Measurements from ENCODE around the gene SLC39A11.

Gene SLC39A11

GRCh38 chr17:72945473-72945872, 147.0 kb downstream of the SLC39A11 start:
- DNase-seq (ENCODE audit: extremely low read depth, insufficient read length) = no peak
- TF ChIP-seq, protein P1, sequence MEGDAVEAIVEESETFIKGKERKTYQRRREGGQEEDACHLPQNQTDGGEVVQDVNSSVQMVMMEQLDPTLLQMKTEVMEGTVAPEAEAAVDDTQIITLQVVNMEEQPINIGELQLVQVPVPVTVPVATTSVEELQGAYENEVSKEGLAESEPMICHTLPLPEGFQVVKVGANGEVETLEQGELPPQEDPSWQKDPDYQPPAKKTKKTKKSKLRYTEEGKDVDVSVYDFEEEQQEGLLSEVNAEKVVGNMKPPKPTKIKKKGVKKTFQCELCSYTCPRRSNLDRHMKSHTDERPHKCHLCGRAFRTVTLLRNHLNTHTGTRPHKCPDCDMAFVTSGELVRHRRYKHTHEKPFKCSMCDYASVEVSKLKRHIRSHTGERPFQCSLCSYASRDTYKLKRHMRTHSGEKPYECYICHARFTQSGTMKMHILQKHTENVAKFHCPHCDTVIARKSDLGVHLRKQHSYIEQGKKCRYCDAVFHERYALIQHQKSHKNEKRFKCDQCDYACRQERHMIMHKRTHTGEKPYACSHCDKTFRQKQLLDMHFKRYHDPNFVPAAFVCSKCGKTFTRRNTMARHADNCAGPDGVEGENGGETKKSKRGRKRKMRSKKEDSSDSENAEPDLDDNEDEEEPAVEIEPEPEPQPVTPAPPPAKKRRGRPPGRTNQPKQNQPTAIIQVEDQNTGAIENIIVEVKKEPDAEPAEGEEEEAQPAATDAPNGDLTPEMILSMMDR (IDR thresholded peaks at IDR 0.05; ENCODE audit: insufficient read depth, low read length, poor library complexity, severe bottlenecking) = no peak
- Histone ChIP-seq H3K4me3 (replicated peaks; ENCODE audit: low read depth, low read length) (no peak overlapping the region), H3K27me3 (replicated peaks; ENCODE audit: control insufficient read depth, insufficient read depth, low read length) (no peaks in the 10 kb centered on the region), H3K36me3 (ENCODE audit: control insufficient read depth, insufficient read depth, low read length) (no peaks in the 10 kb centered on the region)

DNA sequence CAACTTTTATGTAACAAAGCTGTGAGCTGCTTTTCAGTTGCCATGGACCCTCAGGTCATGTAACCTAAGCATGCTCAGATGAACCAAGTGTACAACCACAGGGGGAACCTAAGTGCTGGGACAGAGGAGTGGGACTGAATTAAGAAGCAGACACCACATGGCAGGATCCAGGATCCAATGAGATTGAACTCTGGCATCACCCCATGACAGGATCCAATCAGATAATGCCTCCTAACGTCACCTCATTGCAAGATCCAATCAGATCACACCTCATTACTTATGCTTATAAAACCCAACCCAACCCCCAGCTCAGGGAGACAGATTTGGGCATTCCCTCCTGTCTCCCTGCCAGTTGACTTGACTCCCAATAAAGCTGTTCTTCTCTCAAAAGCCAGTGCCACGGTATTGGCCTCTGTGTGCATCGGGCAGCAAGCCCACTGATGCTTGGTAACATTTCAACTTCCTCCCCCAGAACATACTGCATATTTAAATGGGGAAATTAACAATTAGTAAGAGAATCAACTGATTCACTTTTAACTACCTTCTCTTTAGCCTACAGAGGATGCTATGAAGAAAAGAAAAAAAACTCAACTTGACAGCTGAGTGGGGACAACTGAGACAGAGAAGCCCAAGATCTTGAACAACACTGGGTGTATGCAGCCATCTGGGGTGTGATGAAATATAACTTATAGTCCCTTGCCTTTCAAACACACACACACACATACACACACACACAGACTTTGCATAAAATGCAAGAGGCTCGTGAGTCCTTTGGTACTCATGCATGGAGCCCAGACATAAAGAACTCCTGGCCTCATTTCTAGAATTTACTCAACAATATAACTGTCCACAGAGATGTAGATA, 148.4 kb downstream of the SLC39A11 start:
- no peaks in the 10 kb centered on the region for H3K36me3 ChIP-seq (ENCODE audit: control insufficient read depth, insufficient read depth, low read length)
- no peak for DNase-seq (ENCODE audit: extremely low read depth, insufficient read length)
- H3K27me3 ChIP-seq (replicated peaks; ENCODE audit: control insufficient read depth, insufficient read depth, low read length) = no peaks in the 10 kb centered on the region
- H3K4me3 ChIP-seq (replicated peaks; ENCODE audit: low read depth, low read length) = no peak overlapping the region
- TF ChIP-seq, protein P1 (IDR thresholded peaks at IDR 0.05; ENCODE audit: insufficient read depth, low read length, poor library complexity, severe bottlenecking) = no peak

- no peak for DNase-seq (ENCODE audit: extremely low read depth, insufficient read length)
- TF ChIP-seq, protein P1 (IDR thresholded peaks at IDR 0.05; ENCODE audit: insufficient read depth, low read length, poor library complexity, severe bottlenecking) = no peak
- Histone ChIP-seq H3K36me3 (ENCODE audit: control insufficient read depth, insufficient read depth, low read length) (no peaks in the 10 kb centered on the region; the same call in none of the 2 replicates), H3K27me3 (replicated peaks; ENCODE audit: control insufficient read depth, insufficient read depth, low read length) (no peaks in the 10 kb centered on the region), H3K4me3 (replicated peaks; ENCODE audit: low read depth, low read length) (no peak overlapping the region)
Observed at GRCh38 chr17:72942579-72942978, 149.9 kb downstream of the SLC39A11 start.

DNA sequence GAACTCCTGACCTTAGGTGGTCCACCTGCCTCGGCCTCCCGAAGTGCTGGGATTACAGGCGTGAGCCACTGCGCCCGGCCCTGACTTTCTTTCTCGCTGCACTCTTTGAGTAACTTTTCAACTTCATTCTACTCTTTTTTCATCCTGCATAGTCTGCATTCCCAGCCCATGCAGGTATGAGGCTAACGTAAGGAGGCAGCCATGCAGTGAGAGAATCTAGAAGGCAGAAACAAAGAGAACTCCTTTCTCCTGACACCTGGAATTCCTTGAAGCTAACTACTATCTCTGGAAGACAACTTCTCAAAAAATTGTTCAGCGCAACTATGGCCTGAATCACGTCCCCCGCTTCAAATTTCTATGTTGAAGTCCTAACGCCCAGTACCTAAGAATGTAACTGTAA, 152.0 kb downstream of the SLC39A11 start:
- DNase-seq (ENCODE audit: extremely low read depth, insufficient read length) = no peak
- no peaks in the 10 kb centered on the region; the same call in none of the 2 replicates for H3K36me3 ChIP-seq (ENCODE audit: control insufficient read depth, insufficient read depth, low read length)
- no peak overlapping the region for H3K4me3 ChIP-seq (replicated peaks; ENCODE audit: low read depth, low read length)
- H3K27me3 ChIP-seq (replicated peaks; ENCODE audit: control insufficient read depth, insufficient read depth, low read length) = no peaks in the 10 kb centered on the region
- TF ChIP-seq, protein P1 (IDR thresholded peaks at IDR 0.05; ENCODE audit: insufficient read depth, low read length, poor library complexity, severe bottlenecking) = no peak

GRCh38 chr17:72938482-72938881, 154.0 kb downstream of the SLC39A11 start:
- DNase-seq (ENCODE audit: extremely low read depth, insufficient read length) = no peak
- Histone ChIP-seq H3K4me3 (replicated peaks; ENCODE audit: low read depth, low read length) (no peak overlapping the region), H3K36me3 (ENCODE audit: control insufficient read depth, insufficient read depth, low read length) (no peaks in the 10 kb centered on the region; the same call in none of the 2 replicates), H3K27me3 (replicated peaks; ENCODE audit: control insufficient read depth, insufficient read depth, low read length) (no peaks in the 10 kb centered on the region)
- TF ChIP-seq, protein P1 (IDR thresholded peaks at IDR 0.05; ENCODE audit: insufficient read depth, low read length, poor library complexity, severe bottlenecking) = no peak
